Activated CD4-positive, alpha-beta T cell treated with anti-CD3 and anti-CD28 coated beads for 1 hour (primary cell): ENCODE results near the gene CHRNA4.

Experiments
- DNase-seq: peaks from one replicate; pipeline ENCODE4 v3.0.0-alpha.2; 2020

CHRNA4 gene

DNA sequence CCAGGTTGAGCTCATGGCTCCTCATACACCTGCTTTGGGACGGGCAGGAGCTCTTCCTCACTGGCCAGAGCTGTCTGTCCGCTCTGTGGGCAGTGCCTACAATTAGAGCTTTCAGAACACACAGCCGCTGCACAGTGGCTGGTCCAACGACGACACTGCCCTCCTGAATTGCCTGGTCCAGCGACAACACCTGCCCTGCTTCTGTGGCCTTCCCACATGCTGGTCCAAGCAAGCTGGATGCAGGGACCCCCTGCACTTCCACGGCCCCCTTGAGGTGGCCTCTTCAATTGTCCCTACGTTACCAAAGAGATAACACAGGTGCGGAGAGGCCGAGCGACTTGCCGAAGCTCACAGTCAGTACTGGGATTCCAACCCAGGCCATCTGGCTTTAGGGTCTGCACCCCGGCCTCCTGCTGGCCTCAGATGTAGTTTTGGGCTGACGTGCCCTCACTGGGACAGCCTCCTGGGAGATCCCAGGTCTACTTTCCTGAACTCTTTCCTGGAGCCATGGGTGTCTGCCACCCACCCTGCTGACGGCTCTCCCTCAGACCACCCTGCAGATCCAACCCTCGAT, 1.4 kb upstream of the CHRNA4 start:
- no peak for DNase-seq

DNA sequence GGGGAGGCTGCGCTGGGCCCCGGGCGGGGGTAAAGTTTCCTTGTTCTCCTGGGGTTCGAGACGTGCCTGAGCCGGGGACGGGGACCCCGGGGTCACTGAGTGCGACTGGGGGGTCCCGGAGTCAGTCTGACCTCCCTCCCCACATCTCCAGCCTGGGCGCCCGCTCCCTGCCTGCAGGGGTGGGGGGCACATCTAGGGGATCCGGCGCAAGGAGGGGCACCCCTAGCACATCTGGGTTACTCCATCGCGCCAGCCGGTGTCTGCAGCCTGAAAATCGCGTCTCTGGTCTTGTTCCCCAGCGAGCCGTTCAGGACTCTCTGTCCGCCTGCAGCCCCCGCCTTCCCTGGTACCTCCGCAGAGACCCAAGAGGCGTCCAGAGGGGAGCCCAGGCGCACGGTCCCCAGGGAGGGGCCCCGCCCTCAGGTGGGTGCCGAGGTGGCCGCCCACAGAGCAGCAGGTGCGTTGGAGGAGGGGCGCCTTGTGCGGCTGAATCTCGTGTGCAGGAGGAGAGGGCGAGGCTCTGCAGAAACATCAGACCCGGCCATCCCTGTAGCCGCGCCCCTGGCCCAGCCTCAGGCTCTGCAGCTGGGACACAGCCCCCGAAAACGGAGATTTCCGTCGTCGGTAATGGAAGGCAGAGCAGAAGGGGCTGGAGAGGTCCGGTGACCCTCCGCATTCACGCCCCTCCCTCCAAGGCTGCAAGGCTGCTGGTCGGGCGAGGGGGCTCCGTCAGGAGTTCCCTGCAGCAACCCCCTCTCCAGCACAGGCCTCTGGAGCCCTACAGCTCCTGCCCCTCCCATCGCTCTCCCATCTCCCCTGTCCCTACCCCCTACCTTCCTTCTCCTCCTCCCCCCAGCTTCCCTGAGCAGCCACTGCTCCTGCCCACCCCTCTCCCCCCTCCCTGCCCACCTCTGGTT, 628 bp upstream of the CHRNA4 start:
- no peak for DNase-seq

DNA sequence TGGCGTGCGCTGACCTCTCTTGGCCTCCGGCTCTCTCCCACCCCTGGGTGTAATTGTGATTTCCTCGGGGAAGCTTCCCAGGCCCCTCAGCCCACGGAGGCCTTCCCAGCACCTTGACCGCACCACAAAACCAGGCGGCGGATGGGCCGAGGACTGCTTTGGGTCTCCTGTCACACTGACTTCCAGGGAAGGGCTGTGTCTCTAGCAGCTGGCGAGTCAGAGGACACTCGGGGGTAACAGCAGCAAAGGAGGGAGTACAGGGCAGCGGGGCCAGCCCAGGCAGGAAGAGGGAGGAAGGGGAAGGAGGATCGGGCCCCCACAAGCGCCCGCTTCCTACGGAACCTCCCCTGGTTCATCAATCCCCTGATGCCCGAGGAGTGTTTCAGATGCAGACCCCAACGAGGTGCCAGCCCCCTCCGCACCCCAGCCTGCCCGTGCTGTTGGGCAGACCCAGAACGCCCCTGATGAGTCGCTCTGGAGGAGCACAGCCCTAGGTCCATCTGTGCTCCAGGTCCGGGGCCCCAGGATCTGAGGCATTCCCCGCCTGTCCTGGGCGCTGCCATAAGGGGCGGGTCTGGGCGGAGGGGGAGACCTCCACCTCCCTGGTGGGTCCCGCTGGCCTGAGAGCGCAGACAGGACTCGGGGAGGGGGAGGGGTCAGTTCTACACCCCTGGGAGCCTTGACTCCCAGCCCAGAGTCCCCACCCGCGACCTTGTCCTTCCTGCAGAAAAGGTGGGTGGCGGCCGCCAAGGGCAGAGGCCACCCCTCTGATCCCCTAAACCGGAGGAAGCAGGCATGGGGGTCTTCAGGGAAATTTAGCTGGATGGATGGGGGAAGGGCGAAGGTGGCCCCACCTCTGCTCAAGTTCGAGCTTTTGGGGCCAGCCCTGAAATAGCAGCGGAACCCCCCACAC, 956 bp downstream of the CHRNA4 start:
- no peak for DNase-seq

DNA sequence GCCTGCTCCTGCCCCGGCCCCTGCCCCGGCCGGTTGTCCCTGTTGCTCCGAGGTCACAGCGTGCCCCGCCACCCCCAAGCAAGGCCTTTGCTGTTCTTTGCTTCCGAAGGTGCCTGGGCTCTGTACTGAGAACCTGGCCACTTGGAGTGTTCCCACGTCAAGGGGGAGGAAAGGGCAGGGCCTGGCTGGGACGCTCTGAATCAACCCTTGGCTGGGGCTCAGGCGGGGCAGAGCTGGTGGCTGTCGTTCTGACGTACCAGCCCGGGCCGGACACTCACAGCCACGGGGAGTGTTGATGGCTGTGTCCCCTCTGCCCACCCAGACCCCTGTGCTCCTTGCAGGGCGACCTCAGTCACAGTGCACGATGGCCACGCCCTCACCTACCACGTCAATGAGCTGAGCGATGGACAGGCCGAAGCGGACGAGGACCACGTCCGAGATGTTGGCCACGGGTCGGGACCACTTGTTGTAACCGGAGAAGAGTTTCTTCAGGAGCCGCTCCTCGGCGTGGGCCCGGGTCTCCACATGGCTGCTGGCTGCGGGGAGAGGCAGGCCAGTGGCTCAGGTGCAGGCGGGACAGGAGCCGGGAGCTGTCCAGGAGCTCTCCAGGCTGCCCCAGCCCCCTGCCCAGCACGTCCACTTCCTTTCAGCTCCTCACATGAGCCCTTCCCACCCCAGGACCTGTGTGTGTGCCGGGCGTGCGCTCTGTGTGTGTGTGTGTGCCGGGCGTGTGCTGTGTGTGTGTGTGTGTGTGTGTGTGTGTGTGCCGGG, 1.8 kb downstream of the CHRNA4 start:
- no peak for DNase-seq

DNA sequence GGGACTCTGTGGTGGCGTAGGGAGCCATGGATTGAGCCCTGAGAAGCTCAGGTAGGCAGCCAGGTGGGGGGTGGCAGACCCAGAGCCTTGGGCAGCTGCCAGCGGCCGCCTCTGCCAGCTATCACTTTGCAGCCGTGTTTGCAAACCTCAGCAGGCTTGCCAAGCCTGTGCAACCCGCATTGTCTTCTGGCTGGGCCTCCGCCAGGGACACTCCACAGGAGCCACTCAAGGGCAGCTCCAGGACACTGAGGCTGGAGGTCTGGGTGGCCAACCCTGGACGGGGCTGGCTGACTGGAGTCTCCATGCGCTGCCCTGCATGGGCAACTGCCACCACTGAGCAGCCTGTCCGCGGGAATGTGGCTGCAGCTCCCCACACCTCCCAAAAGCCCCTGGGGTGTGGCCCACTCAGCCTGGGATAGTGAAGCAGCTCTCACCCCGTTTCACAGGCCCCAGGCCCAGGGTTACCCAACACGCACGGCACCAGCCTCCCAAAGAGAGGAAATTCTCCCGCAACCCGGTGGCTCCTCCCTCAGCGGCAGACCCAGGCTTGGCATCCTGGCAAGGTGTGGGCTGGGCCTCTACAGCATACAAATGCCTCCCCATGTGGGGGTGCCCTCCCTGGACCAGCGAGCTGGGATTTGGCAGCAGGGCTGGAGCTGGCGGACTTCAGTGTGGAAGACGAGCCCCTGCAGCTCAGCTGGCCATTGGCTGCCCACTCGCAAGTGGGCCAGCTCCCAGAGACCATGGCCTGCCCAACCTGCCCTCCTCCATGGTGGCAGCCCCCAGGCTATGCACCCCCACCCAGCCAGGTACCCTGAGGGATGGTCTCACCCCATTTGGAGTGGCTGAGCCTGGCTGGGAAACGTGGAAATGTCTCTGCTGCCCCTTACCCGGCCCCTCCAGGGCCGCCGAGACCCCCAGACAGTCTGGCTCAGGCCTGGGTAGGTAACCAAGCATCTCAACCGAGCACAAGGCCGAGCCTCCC, 2.9 kb downstream of the CHRNA4 start:
- DNase-seq, result no peak

DNA sequence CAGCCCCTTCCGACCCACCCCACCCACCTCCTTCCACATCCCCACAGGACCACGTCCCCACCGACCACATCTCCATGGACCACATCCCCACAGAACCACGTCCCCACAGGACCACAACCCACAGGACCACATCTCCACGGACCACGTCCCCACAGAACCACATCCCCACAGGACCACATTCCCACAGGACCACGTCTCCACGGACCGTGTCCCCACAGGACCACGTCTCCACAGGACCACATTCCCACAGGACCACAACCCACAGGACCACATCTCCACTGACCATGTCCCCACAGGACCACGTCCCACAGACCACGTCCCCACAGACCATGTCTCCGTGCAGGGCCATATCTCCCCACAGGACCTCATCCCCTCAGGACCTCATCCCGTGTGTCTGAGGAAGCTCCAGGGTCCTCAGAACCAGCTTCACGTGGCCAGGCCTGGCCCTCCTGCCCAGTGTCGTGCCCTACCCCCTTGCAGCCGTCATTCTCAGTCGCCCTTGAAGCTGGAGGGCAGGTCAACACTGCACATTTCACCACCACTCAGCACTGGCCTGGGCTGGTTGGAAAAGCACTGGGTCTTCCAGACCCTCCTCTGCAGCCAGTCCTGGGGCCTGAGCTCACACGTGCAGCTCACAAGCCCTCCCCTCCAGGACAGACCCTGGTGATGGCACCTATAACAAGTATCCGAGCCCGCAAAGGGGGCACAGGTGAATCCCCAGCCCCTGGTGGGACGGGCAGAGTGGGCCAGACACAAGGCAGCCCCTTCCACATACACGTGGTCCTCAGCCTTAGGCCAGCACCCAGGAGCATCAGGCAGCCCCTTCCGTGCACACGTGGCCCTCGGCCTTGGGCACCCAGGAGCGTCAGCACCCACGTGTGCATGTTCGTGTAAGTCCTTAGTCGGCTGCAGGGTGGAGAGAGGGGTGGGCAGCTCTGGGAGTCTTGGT, 3.9 kb downstream of the CHRNA4 start:
- DNase-seq, result no peak

DNA sequence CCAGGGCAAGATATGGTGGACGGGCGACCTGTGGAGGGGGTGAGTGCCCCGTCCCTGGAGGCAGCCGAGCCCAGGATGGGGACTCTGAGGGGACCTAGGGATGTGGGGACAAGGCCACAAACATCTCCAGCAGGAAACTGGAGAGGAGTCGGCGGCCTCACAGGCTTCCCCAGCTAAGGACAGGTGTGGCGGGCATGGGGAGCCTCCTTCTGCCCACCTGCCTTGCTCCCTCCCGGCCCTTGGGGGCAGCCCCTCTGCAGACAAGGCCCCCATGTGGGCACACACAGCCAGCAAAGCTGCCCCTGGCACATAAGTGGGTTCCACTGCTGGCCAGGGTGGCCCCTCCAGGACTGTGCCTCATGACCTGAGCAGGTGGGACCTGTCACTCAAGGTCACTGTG, 4.6 kb downstream of the CHRNA4 start:
- no peak for DNase-seq

DNA sequence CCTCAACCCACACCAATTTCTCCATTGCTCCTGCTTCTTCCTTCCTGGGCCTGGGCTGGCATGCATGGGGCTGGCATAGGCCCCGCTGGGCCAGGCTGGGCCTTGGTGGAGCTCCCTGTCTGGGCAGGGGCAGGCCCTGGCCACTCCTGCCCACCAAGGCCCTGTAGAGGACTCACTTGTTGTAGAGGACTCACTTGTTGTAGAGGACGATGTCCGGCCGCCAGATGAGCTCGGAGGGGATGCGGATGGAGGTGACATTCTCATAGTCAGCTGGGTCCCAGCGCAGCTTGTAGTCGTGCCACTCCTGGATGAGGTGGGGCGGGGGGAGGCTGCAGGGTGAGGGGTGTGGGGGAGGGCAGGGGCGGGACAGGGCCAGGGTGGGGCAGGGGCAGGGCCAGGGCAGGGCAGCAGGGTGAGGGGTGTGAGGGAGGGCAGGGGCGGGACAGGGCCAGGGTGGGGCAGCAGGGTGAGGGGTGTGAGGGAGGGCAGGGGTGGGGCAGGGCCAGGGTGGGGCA, 5.3 kb downstream of the CHRNA4 start:
- DNase-seq, result no peak

DNA sequence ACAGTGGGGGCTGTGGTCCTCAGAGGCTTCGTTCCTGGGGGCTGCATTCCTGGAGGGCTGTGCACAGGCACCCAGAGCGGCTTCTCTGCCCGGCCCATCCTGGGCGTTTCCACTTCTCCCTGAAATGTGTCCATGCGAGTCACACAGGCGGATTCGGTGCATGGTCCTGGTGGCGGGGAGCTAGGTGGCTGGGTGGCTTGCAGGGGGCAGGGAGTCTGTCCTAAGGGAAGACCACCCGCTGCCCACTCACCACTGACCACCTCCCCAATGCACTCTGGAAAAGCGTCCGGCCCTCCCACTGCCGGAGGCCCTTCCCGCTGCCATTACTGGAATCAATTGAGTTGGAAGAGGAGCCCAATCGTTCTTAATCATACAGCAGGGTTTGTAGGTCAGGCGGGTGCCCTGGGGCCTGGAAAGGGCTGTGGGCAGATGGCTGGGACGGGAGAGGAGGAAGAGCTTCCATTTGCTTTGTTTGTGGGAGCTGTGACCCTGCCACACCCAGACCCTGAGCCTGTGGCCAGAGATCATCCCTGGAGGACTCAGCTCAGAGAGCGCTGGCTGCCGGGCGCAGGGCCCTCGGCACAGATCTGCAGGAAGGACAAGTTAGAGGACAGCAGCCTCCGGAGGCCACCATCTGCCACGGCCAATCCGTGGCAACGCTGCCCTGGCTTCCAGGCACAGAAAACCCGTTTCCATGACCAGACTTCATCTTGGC, 6.4 kb downstream of the CHRNA4 start:
- DNase-seq, result no peak

DNA sequence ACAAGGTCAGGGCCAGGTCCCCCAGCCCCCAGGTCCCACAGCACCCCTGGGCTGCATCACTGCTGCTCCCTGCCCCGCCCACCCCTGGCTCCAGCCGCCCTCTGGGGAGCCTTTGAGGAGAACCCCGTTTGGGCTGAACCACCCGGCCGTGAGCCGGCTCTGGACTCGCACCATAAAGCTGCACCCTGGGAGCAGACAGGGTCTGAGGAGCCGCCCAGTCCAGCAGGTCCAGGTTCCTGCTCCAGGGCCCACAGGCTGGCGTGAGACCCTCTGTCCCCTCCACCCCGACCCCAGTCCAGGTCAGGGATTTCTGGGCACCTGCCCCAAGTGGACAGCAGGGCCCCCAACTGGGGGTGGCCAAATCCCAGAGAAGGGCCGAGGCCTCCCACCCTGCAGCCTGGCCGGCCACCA, 8.3 kb downstream of the CHRNA4 start:
- DNase-seq, result no peak

DNA sequence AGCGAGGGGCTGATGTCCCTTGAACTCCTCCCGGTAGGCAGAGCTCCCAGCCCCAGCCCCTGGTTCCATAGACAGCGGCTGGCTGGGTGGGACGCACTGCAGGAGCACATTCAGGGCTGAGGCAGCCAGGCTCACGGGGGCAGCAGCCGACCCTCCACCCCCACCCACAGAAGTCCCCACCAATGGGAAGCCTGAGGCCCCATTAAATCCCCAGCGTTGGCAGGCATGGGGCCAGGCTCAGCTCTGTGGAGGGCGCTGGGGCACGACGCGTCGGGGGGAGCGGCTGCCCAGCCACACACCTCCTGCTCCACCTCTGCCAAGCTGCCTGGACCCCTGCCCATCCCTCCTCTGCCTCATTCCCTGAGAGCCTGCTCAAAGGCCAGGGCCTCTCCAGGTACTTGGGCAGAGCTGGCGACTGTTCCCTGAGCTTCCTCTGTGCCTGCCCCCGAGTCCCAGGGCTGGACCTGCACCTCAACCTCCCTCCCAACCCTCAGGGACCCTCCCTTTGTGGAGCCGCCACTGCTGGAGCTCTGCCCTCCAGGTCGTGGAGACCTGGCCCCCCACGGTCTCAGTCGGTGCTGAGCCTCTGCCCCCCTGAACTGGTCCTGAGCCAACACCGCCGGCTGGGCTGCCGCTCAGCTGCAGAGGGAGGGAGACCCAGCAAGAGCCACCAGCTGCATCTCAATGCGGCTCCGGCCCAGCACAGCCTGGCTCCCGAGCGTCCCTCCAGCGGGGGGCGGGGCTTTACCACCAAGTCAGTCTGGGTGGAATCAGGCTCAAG, 9.1 kb downstream of the CHRNA4 start:
- no peak for DNase-seq

DNA sequence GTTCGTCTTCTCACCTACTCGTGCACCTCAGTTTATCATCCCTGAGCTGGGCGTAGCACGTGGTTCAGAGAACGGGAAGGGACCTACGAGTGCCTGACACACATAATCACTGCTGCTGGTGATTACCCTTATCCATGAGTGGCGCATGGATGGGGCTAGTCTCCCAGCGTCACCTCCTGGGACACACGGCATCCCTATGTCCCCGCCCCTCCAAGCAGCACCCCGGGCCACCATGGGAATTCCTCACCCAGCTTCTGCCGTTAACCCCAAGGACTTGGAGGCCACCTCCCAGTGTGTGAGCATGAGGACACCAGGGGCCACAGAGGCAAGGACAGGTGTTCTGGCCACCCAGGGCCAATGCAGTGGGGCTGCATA, 9.8 kb downstream of the CHRNA4 start:
- DNase-seq, result no peak

DNA sequence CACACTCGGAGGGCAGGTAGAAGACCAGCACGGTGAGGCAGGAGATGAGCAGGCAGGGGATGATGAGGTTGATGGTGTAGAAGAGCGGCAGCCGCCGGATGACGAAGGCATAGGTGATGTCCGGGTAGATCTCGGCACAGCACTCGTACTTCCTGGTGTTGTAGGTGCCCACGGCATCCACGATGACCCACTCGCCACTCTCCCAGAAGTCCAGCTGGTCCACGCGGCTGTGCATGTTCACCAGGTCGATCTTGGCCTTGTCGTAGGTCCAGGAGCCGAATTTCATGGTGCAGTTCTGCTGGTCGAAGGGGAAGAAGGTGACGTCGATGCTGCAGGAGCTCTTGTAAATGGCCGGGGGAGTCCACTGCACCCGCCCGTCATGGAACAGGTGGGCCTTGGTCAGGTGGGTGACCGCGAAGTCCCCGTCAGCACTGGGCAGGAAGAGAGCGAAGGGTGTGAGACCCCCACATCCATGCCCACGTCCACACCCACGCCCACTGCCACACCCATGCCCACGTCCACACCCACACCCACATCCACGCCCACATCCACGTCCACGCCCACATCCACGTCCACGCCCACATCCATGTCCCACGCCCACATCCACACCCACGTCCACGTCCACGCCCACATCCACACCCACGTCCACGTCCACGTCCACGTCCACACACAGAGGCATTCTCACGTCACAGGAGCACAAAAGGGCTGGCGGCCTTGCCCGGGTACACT, 10.4 kb downstream of the CHRNA4 start:
- no peak for DNase-seq

DNA sequence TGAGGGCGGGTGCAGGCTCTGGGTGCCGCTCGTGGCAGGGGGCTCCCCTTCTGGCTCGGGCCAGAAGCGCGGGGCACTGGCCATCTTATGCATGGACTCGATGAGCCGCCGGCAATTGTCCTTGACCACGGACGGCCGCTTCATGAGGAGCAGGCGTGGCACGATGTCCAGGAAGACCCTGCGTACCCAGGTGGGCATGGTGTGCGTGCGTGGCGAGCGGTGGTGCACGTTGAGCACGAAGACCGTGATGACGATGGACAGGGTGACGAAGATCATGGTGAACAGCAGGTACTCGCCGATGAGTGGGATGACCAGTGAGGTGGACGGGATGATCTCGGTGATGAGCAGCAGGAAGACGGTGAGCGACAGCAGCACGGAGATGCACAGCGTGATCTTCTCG, 11.0 kb downstream of the CHRNA4 start:
- no peak for DNase-seq

DNA sequence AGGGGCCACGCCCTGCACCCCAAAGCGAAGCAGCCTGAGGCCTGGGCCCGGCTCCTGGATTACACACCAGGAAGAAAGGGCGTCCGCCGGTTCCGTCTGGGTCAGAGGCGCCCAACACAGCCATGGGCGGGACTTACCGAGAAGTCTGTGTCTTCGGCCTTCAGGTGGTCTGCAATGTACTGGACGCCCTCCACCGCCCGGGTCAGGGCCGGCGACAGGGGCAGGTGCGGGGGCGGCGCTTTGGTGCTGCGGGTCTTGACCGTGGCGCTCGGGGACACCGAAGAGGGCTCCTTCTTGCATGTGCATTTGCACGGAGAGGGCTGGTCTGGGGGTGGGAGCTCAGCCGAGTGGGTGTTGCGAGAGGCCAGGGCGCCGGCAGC, 11.6 kb downstream of the CHRNA4 start:
- DNase-seq, result no peak

DNA sequence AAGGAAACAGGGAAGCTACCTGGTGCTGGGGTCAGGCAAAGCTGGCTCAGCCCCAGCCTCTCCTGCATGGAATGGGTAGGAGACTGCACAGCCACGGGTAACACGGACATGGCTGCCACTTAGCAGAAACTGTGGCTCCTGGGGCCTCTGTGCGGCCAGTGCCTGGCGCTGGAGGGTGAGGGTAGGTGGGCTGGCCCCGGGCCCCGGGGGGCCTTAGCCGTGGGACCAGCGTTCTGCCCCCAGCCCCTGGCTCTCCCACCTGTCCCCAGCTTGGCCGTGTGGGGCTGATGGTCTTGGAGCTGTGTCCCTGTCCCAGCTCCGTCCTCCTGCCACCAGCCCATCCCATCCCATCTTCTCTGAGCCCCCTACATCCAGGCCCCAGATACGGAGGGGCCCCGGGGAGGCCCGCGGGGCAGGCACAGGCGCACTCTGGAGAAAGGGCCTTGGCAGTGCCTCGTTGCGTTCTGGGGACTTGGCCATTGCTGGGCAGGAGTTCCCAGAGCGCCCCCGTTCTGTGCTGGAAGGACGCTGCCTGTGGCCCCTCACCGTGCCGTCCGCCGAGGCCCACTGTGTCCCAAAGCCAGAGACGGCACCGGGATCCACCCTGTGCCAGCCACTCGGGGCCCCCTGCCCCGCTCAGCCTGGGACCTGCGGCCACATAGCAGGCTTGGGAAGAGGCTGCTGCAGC, 12.2 kb downstream of the CHRNA4 start:
- no peak for DNase-seq
